Measurements from ENCODE around the gene C16orf95. TPM values are rescaled to one million over a fixed set of nuclear protein-coding genes. Genes with fewer than 3 reads are reported as not detected.

The C16orf95 gene
- polyA plus RNA-seq, 2 of the 4 experiments (the other 2 are of a cell fraction) = 3.5 to 6.3 TPM

DNA sequence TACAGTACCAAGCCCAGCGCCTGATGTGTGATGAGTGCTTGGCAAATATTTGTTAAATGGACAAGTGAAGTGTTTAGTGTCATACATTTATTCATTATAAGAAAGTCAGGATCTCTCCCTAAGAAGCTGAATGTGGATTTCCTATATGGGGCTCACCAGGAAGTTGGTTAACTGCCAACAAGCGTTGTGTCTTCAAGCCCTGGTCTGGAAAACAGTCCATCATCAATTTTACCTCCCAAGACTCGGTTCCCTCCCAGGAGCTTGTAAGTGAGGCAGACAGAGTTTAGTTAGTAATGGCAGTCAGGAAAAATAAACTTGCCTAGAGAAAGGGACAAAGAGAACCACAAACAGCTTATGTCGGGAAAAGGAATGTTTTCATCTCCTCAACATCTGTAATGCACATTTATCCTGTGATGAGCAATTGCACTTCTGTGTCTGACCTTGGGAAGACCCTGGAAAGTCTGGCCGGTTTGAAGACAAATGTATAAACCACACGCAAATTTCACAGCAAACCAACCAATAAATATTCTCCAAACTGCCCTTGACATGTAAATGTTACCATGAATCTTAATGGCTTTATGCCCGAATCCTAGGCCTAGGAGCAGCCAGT lies 28.3 kb downstream of the C16orf95 start:
- 59% methylated on average over 7 of the region's 7 CpGs for WGBS (ENCODE audit: missing lambda C conversion rate)
- Histone ChIP-seq H3K9me3 (peaks cover 24% of the 10 kb centered on the region; the same call in 2 of the 3 replicates), H3K4me1 (no peaks in the 10 kb centered on the region), H3K4me3 (no peak overlapping the region), H3K4me2 (no peak overlapping the region), H3K27ac (no peak overlapping the region)
- ATAC-seq (no peak), DNase-seq (ENCODE audit: low read depth in 1 of 2, low spot score in 1 of 2) (no peak), FAIRE-seq (no peak)
- TF ChIP-seq PHF8 (IDR thresholded peaks at IDR 0.05; ENCODE audit: borderline replicate concordance, low read depth) (no peak), NFE2L2 (conservative IDR thresholded peaks at IDR 0.05; ENCODE audit: low read length) (no peak), HOXB5 (CRISPR knock-in tag; IDR thresholded peaks at IDR 0.05) (no peak), EHF (CRISPR knock-in tag; IDR thresholded peaks at IDR 0.05) (no peak), FOSB (CRISPR knock-in tag; IDR thresholded peaks at IDR 0.05) (no peak), MAZ (IDR thresholded peaks at IDR 0.05; ENCODE audit: borderline replicate concordance, low read depth, low read length) (no peak), JUNB (IDR thresholded peaks at IDR 0.05) (no peak)
- TF ChIP-seq, protein P1, sequence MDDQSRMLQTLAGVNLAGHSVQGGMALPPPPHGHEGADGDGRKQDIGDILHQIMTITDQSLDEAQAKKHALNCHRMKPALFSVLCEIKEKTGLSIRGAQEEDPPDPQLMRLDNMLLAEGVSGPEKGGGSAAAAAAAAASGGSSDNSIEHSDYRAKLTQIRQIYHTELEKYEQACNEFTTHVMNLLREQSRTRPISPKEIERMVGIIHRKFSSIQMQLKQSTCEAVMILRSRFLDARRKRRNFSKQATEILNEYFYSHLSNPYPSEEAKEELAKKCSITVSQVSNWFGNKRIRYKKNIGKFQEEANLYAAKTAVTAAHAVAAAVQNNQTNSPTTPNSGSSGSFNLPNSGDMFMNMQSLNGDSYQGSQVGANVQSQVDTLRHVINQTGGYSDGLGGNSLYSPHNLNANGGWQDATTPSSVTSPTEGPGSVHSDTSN (IDR thresholded peaks at IDR 0.05) = no peak
- TF ChIP-seq, protein P2, sequence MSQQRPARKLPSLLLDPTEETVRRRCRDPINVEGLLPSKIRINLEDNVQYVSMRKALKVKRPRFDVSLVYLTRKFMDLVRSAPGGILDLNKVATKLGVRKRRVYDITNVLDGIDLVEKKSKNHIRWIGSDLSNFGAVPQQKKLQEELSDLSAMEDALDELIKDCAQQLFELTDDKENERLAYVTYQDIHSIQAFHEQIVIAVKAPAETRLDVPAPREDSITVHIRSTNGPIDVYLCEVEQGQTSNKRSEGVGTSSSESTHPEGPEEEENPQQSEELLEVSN (IDR thresholded peaks at IDR 0.05; ENCODE audit: borderline replicate concordance, low read depth) = no peak
- TF ChIP-seq, protein P3, sequence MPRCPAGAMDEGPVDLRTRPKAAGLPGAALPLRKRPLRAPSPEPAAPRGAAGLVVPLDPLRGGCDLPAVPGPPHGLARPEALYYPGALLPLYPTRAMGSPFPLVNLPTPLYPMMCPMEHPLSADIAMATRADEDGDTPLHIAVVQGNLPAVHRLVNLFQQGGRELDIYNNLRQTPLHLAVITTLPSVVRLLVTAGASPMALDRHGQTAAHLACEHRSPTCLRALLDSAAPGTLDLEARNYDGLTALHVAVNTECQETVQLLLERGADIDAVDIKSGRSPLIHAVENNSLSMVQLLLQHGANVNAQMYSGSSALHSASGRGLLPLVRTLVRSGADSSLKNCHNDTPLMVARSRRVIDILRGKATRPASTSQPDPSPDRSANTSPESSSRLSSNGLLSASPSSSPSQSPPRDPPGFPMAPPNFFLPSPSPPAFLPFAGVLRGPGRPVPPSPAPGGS (IDR thresholded peaks at IDR 0.05) = no peak
- TF ChIP-seq, protein P4, sequence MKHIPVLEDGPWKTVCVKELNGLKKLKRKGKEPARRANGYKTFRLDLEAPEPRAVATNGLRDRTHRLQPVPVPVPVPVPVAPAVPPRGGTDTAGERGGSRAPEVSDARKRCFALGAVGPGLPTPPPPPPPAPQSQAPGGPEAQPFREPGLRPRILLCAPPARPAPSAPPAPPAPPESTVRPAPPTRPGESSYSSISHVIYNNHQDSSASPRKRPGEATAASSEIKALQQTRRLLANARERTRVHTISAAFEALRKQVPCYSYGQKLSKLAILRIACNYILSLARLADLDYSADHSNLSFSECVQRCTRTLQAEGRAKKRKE (CRISPR knock-in tag; IDR thresholded peaks at IDR 0.05; ENCODE audit: low read depth) = no peak
- TF ChIP-seq, protein P5, sequence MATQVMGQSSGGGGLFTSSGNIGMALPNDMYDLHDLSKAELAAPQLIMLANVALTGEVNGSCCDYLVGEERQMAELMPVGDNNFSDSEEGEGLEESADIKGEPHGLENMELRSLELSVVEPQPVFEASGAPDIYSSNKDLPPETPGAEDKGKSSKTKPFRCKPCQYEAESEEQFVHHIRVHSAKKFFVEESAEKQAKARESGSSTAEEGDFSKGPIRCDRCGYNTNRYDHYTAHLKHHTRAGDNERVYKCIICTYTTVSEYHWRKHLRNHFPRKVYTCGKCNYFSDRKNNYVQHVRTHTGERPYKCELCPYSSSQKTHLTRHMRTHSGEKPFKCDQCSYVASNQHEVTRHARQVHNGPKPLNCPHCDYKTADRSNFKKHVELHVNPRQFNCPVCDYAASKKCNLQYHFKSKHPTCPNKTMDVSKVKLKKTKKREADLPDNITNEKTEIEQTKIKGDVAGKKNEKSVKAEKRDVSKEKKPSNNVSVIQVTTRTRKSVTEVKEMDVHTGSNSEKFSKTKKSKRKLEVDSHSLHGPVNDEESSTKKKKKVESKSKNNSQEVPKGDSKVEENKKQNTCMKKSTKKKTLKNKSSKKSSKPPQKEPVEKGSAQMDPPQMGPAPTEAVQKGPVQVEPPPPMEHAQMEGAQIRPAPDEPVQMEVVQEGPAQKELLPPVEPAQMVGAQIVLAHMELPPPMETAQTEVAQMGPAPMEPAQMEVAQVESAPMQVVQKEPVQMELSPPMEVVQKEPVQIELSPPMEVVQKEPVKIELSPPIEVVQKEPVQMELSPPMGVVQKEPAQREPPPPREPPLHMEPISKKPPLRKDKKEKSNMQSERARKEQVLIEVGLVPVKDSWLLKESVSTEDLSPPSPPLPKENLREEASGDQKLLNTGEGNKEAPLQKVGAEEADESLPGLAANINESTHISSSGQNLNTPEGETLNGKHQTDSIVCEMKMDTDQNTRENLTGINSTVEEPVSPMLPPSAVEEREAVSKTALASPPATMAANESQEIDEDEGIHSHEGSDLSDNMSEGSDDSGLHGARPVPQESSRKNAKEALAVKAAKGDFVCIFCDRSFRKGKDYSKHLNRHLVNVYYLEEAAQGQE (IDR thresholded peaks at IDR 0.05) = no peak
- TF ChIP-seq, protein P6, sequence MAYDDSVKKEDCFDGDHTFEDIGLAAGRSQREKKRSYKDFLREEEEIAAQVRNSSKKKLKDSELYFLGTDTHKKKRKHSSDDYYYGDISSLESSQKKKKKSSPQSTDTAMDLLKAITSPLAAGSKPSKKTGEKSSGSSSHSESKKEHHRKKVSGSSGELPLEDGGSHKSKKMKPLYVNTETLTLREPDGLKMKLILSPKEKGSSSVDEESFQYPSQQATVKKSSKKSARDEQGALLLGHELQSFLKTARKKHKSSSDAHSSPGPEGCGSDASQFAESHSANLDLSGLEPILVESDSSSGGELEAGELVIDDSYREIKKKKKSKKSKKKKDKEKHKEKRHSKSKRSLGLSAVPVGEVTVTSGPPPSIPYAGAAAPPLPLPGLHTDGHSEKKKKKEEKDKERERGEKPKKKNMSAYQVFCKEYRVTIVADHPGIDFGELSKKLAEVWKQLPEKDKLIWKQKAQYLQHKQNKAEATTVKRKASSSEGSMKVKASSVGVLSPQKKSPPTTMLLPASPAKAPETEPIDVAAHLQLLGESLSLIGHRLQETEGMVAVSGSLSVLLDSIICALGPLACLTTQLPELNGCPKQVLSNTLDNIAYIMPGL (CRISPR knock-in tag; IDR thresholded peaks at IDR 0.05; ENCODE audit: borderline replicate concordance) = no peak
- ChIA-PET POLR2A (no interaction called here), CTCF (interaction anchor here (1.2 to 3.6 kb wide), 3 partner anchors 9 to 724 kb away, joined by 4 to 21 read pairs (median 8); no protein-coding TSS in a partner anchor)

All from A549 (cell line).